Measurements from ENCODE around the gene SCNN1A. TPM values are rescaled to one million over a fixed set of nuclear protein-coding genes. Genes with fewer than 3 reads are reported as not detected.

Gene SCNN1A
- total RNA-seq, 1 donor from 2014 or later: 0.46 TPM

DNA sequence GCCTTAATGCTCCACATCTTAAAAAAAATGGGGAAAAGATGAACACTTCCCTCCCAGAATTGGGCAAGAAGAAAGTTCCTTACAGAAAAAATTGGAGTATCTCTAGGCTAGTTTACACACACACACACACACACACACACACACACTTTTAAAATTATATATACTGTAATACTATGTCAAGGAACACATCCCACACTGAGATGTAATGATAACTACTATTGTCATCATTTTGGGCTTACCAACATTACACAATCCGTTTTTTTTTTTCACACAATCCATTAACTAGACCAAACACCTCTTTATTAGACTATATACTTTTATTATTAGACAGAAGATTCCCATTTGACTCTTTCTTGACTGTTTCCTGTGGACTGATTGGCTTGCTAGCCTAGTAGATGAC is 11.1 kb upstream of the SCNN1A start:
- intact Hi-C loops (cut with DNase I): no loop called here
- ATAC-seq (no peak), DNase-seq (ENCODE audit: missing footprints) (no peak)

DNA sequence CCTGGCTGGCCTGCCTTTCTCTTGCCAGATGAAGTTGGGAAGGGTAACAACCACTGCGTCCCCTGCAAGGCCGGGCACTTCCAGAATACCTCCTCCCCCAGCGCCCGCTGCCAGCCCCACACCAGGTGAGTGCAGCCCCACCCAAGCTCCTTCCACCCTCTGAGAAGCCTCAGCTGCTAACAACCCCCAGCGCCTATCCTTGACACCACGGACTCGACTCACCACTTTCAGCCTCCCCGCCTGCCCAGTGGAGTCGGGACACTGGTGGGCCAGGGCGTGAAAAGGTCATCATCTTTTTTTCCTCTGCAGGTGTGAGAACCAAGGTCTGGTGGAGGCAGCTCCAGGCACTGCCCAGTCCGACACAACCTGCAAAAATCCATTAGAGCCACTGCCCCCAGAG is 10.7 kb upstream of the SCNN1A start:
- intact Hi-C loops (cut with DNase I): no loop called here

DNA sequence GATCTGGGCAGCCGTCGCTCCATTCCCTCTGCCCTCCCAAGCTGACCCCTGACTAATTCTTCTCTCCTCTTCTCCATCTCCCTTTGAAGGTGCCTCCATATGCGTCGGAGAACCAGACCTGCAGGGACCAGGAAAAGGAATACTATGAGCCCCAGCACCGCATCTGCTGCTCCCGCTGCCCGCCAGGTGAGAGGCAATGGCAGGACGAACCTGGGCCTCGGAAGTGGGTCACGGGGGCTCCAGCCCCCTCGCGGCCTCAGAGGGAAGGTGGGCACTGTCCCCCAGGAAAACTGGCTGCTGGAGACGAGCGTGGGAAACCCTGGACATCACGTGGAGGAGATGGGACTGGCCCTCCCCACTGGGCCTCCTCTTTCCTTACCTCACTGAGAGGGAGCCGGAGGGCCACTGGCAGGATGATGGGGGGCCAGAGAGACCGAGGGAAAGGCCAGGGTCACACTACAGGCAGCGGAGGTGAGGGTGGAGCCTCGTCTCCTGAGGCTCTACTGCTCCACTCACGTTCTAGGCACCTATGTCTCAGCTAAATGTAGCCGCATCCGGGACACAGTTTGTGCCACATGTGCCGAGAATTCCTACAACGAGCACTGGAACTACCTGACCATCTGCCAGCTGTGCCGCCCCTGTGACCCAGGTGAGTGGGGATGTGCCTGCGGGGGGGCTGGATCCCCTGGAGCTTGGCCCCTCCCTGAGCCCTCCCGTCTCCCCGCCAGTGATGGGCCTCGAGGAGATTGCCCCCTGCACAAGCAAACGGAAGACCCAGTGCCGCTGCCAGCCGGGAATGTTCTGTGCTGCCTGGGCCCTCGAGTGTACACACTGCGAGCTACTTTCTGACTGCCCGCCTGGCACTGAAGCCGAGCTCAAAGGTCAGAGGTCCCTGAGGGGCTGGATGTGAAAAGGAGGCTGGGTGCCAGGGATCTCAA is 9.4 kb upstream of the SCNN1A start:
- DNase-seq (ENCODE audit: missing footprints) (no peak), ATAC-seq (no peak)
- intact Hi-C loops (cut with DNase I): no loop called here

More for the DNA sequence above, 10.7 kb upstream of the SCNN1A start:
- DNase-seq (ENCODE audit: missing footprints) (no peak), ATAC-seq (no peak)

DNA sequence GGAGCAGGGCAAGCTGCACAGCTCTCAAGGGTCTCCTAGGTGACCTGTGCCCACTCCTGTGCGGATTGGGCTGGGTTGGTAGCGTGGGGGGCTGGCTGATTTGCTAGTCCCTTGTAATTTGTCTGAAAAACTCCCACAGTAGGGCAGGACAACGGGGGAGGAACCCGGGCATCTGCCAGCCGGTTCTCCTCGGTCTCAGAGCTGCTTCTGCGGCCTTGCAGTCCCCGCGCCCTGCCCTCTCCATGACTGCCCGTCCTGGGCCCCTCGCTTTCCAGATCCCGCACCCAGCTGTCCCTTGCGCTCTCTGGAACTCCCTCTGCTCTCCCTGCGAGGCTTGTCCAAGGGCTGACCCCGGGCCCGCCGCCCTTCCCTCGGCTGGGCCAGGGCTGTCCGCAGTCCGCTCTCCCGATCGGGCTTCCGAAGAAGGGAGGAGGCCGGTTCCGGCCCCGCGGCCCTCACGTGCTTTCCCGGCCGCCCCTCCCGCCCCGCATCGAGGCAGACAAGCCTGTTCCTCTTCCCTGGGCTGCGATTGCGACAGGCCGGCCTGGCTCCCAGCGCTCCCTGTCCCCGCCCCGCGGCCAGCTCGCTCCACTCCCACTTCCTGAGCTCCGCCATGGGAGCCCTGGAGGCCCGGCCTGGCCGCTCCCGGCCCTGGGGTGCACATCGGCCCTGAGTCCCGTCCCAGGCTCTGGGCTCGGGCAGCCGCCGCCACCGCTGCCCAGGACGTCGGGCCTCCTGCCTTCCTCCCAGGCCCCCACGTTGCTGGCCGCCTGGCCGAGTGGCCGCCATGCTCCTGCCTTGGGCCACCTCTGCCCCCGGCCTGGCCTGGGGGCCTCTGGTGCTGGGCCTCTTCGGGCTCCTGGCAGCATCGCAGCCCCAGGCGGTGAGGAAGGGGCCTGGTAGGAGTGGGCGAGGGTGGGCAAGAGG is 8.5 kb upstream of the SCNN1A start, which contains the start of gene LTBR:
LTBR (plus strand) TSS at position 591 of the 927 bp plus-strand sequence; CDS start at position 788, 197 bp downstream.
- intact Hi-C loops (cut with DNase I): loop anchor here (2.0 kb wide), 1 partner anchor 43 kb away; no protein-coding TSS in a partner anchor
- ATAC-seq: peak; percentile 98

DNA sequence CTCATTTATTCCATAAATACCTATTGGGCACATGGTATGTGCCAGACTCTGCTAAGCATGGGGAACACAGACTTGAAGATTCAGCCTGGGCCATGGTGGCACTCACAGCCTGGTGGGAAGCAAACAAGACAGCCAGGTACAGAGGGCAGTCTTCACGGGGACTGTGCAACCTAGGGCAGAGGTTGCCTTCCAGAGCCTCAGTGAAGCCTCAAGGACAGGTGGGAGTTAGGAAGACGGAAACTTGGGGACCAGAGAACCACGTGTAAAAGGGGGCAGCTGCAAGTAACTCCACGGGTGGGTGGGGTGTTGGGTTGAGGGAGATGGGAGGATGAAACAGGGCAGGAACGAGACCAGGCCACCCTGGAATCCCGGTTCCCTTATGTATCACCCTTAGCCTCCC is 7.6 kb upstream of the SCNN1A start:
- ATAC-seq (no peak), DNase-seq (ENCODE audit: missing footprints) (no peak)
- intact Hi-C loops (cut with DNase I): loop anchor here (2.0 kb wide), 1 partner anchor 42 kb away; no protein-coding TSS in a partner anchor

More for the DNA sequence above, 8.5 kb upstream of the SCNN1A start, which contains the start of gene LTBR:
- peak; percentile 99 for DNase-seq (ENCODE audit: missing footprints)

DNA sequence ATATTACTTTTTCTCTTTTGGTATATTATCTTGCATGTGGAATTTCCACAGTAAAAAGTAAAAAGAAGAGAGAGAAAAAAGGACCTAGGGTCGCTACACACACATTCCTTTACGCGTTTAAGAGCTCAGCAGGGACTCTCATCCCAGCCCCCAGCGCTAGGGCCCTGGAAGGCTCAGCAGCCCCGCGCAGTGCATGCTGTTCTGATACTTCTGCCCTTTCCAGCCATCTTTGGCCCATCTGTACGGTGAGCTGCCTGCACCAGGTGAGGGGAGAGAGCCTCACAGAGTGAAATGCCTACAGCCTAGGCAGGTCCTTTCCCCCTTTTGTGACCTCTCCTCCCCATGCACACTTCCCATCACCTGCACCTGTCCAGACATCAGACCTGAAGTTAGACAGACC is 7.0 kb upstream of the SCNN1A start:
- no peak for ATAC-seq
- intact Hi-C loops (cut with DNase I): loop anchor here (2.0 kb wide), 1 partner anchor 42 kb away; no protein-coding TSS in a partner anchor
- DNase-seq (ENCODE audit: missing footprints): no peak

DNA sequence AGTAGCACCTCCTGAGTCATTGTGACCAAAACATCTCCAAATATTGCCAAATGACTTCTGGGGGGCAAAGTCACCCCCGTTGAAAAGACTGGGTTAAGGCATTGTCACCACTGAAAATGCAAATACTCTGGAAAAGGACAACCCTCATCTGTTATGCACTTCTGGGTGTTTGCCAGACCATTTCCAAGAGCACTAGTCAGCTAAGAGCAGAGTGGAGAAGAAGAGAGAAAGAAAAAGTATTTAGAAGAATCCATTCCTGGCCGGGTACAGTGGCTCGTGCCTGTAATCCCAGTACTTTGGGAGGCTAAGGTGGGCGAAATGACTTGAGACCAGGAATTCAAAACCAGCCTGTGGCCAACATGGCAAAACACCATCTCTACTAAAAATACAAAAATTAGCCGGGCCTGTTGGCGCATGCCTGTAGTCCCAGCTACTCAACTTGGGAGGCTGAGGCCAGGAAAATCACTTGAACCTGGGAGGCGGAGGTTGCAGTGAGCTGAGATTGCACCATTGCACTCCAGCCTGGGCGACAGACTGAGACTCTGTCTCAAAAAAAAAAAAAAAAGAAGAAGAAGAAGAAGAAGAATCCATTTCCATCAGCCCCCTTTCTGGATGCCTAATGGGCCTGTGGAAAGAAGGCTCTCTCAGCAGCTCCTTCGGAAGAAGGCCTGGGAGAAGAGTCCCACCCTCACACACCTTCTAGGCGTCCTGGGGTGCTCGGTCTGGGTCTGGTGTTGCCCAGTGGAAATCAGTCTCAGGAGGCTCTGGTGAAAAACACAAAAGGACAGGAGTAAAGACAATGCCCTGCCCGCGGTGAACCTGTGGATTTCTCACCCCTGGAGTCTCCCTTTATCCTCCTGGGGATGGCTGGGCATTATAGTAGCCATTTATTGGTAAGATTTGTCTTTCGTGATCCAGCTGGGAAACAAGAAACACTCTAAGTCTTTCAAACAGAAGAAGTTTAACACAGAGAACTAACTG is 5.1 kb upstream of the SCNN1A start:
- intact Hi-C loops (cut with DNase I): no loop called here
- ATAC-seq: no peak
- no peak for DNase-seq (ENCODE audit: missing footprints)

DNA sequence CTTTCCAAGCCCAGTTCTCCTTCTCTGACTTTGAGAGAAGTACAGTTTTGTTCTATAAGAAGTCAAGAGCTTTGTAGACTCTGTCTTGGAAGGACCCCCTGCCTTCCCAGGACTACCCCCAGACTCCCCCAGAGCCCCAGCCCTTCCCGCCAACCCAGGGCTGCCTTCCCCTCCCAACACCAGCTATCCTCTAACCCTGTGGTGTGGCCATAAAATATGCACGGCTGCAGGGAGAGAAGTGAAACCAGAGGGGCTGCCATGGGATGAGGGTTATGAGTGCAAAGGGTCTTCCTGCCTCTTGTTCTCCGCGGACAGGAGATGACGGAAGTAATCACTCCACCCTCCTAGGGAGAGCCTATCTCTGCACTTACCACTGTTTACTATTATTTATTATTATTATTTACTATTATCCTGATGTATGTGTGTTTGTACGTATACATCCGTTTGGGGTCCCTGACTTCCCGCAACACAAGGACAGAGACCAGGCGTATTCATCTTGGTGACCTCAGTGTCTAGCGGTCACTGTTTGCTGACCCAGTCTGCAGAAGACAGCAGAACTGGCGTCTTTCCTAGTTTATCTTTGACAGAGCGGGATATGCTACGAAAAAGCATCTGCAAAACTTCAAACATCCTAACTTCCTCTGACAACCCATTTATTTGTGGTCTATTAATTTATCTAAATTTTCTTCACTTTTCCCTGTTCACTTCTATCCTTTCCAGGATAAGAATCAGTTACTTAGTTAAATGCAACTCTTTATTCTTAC is 3.5 kb upstream of the SCNN1A start:
- no peak for DNase-seq (ENCODE audit: missing footprints)
- intact Hi-C loops (cut with DNase I): no loop called here
- ATAC-seq: no peak

DNA sequence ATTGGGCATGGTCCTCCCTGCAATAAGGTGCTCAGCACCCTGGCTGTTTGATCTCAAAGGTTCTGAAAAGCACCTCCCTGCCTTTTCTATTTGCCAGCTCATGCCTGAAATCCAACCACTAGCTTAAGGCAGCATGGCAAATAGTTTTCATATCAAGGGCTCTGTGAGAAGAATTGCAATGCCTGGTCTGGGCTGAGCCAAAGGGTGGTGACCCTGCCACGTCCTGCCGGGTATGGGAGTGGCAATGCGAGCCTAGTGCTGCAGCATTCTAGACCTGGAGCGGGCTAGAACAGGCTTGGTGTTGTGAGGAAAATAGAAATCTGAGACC is 2.3 kb upstream of the SCNN1A start:
- intact Hi-C loops (cut with DNase I): no loop called here
- DNase-seq (ENCODE audit: missing footprints) (no peak), ATAC-seq (peak; percentile 51)

DNA sequence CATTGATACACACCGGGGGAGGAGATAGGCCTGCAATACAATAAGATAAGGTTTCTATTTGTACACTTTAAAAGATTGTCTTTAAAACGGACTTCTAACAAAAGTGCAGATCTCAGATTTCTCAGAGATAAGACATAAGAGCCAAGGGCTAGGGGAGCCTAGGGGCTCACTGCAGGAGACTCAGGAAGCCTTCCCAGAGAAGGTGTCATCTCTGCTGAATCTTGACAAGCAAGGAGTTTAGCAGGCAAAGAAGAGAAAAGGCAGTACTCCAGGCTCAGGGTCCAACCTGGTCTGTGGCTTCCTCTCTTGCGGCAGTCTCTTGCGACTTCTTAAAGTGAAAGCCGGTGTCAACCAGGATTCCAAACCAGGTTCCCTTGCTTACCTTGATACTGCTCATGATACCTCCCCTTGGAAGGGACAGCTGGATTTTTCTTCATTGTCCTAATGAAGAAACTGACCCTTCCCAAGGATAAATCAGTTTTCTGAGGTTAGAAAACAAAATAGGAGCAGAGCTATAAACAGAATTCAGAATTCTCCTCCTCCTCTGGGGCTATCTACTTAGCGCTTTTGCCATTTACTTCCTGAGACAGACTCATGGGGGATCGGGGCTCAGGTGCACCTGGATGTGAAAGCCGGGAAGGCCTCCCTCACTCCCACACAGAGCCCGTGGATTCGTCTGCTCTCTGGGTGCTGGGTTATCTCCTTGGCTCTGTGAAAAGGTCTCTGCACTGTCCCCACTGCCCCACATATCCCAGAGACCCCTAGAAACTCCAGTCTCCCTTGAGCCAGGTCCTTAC is 1.7 kb upstream of the SCNN1A start:
- intact Hi-C loops (cut with DNase I): no loop called here
- no peak for DNase-seq (ENCODE audit: missing footprints)
- no peak for ATAC-seq

DNA sequence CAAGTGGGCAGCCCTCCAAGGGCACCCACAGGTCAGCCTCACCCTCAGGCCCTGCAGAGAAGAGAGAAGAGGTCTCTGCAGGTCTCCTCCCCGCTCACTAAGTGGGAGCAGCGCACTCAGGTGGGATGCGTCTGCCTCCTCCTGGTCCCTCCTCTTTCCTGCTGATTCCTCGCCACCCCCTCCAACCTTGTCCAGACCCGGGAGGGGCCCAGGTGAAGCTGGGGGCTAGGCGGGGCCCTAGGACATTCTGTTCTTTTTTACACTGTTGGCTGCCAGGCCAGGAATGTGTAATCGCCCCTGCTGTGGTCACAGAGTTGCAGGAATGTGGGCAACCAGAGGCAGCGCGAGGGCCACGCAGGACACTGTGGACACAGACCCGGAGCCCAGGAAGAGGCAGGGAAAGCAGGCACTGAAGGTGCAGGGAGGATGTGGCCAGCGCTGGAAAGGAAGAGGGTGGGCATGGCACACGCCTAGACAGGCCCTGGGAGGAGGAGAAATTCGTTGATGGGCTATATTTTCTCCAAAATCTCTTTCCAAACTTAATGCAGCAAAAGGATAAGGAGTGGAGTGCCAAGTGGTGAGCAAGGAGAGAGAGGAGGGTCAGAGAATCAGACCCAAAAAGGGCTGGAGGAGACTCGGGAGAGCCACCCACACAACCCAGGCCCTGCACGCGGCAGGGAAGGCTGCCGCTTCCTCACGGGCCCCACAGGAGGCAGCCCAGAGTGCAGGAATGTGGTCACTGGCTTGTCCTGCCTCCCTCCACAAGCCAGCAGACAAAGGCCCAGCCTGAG is 911 bp upstream of the SCNN1A start:
- ATAC-seq (peak; percentile 70), DNase-seq (ENCODE audit: missing footprints) (peak; percentile 78)
- intact Hi-C loops (cut with DNase I): no loop called here

DNA sequence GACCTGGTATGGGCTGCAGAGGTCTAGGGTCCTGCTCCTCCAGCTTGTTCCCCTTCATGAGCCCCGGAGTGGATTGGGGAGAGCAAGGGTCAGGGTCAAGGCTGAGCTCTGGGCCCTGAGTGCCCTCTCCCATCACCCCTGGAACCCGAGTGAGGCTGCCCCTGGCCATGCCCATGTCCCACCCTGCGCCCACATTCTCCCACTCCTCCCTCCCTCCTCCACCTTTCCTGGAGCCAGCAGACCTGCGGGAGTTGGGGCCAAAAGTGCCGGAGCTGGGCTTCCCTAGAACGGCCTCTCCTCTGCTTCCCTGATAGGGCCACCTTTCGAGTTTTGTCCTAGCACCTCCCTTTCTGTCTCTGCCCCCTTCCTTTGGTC is 590 bp downstream of the SCNN1A start:
- intact Hi-C loops (cut with DNase I): no loop called here
- no peak for DNase-seq (ENCODE audit: missing footprints)
- ATAC-seq: no peak

DNA sequence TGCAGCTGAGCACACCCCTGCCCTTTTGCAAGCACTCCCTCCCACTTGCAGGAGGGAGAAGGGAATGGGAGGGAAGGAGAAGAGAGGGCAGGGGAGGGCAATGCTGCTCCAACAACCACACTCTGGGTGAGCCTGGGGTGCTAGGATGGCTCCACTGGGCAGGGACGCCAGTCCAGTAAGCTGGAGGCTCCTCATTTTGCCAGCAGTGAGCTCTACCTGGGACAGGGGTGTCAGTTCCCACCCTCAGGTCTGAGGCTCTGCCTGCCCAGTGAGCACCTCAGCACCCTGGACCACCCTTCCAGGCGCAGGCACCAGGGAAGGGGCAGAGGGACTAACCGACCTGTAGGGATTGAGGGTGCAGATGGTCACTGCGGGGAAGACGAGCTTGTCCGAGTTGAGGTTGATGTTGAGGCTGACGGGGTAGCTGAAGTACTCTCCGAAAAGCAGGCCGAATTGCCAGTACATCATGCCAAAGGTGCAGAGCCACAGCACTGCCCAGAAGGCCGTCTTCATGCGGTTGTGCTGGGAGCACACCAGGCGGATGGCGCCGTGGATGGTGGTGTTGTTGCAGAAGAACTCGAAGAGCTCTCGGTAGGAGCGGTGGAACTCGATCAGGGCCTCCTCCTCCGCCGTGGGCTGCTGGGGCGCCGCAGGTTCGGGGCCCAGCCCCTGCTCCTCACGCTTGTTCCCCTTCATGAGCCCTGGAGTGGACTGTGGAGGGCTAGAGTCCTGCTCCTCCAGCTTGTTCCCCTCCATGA is 1.2 kb downstream of the SCNN1A start:
- ATAC-seq (no peak), DNase-seq (ENCODE audit: missing footprints) (no peak)
- intact Hi-C loops (cut with DNase I): no loop called here

DNA sequence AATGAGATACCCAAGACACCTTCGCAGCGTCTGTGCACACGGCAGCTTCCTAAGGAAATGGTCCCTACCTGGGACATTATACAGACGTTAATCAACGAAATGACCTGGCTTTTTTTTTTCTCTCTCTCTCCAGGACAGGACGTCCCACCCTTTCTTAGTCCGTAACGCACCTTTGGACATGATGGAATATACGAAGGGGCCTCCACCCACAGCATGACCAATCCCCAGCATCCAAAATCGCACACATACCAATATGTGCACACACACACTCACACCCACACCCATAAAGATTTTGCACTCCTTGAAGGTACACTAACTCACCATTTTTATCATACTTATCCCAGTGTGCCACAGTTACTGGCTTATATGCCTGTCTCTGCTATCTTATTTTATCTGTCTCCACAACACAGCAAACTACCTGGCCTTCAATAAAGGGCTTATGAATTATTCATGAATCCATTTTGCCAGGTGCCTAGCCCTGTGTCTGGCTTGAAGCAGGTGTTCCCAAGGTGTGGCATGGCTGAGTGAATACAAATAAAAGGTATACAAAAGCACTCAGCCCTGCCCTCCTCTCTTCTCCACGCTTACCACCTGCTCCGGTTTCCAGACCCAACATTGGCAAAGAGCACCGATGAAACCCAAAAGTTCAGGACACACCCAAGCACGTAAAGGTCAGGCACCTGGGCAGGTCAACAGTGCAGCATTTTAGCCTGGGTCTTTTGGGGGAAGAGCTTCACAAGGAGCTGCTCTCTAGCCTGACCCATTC is 2.2 kb downstream of the SCNN1A start:
- no peak for ATAC-seq
- intact Hi-C loops (cut with DNase I): no loop called here
- no peak for DNase-seq (ENCODE audit: missing footprints)
